GM12878 (cell line): ENCODE measurements around the gene ADAMTS7. TPM values are rescaled to one million over a fixed set of nuclear protein-coding genes. Genes with fewer than 3 reads are reported as not detected.
"Not testable (repeated sequence)": the region's sequence is repeated elsewhere in the genome, so short reads cannot be mapped to it uniquely, and the experiment has no call there.

Experiments used
- ATAC-seq: fragments of 200-7000 bp; cut with Tn5 transposase; 3 replicates; pipeline ENCODE4 v1.9.1; 2020; ENCODE audit warnings: mild to moderate bottlenecking, moderate library complexity
- BruUV-seq: library from RNA; stranded (reverse); fragments of 400-500 nt; replicated peaks from 2 replicates; lab custom pipeline; 2021; lab: Mats Ljungman, UMichigan
- CTCF ChIA-PET: fragments of 300-600 bp; sonication (Branson Sonifier 250); formaldehyde crosslinking; extraction: SDS; loops from one replicate; lab custom pipeline; 2021; ENCODE audit warnings: inconsistent platforms; lab: Yijun Ruan, JAX
- POLR2A ChIA-PET: fragments of 350-600 bp; formaldehyde crosslinking; extraction: SDS; loops from one replicate; lab custom pipeline; 2021; ENCODE audit warnings: inconsistent platforms; lab: Charles Lee
- RAD21 ChIA-PET: fragments of 300-600 bp; sonication (Branson Sonifier 250); formaldehyde crosslinking; loops from one replicate; lab custom pipeline; 2023; ENCODE audit warnings: antibody characterized with exemption; ENCODE audit not compliant: unreplicated experiment; lab: Charles Lee
- SMC1A ChIA-PET: fragments of 300-600 bp; sonication (Branson Sonifier 250); formaldehyde crosslinking; loops from one replicate; lab custom pipeline; 2023; ENCODE audit not compliant: unreplicated experiment, uncharacterized antibody; lab: Charles Lee
- DNase-seq: peaks from one replicate; pipeline ENCODE4 v3.0.0-alpha.2; 2011; ENCODE audit warnings: low read depth, low spot score
- FAIRE-seq: peaks from 3 replicates; lab custom pipeline; 2011; peaks lifted over from hg19 to GRCh38; lab: Jason Lieb, UNC
- H2AFZ ChIP-seq: 2 replicates; pipeline ENCODE4 v1.6.0; 2011; ENCODE audit warnings: low read depth, low read length, control low read depth; ENCODE audit not compliant: control insufficient read depth
- H3K27ac ChIP-seq: 2 replicates; pipeline ENCODE4 v1.5.1; 2011; ENCODE audit warnings: control low read depth; ENCODE audit not compliant: control insufficient read depth, insufficient read depth
- H3K27me3 ChIP-seq, 2 experiments: replicated peaks in 1 of 2; 2 replicates each; pipeline versions ENCODE4 v1.6.0 to v1.6.1; 2011; ENCODE audit warnings: low read length in 1 of 2; ENCODE audit not compliant: control insufficient read depth in 2 of 2, insufficient read depth in 2 of 2
- H3K36me3 ChIP-seq, 2 experiments: 2 replicates each; pipeline ENCODE4 v1.5.1; 2011; ENCODE audit warnings: low read length in 1 of 2; ENCODE audit not compliant: control insufficient read depth in 2 of 2, insufficient read depth in 2 of 2
- H3K4me1 ChIP-seq: 2 replicates; pipeline ENCODE4 v1.6.1; 2011; ENCODE audit warnings: mild to moderate bottlenecking, low read length, moderate library complexity, mixed read lengths; ENCODE audit not compliant: control insufficient read depth, insufficient read depth
- H3K4me2 ChIP-seq: 2 replicates; pipeline ENCODE4 v1.6.0; 2011; ENCODE audit warnings: control low read depth; ENCODE audit not compliant: control insufficient read depth, insufficient read depth
- H3K4me3 ChIP-seq: fragments of 200-600 bp; sonication (generic); 2 replicates; pipeline ENCODE4 v1.5.1; 2016
- H3K79me2 ChIP-seq: 2 replicates; pipeline ENCODE4 v1.6.0; 2011; ENCODE audit warnings: low read length; ENCODE audit not compliant: control insufficient read depth, insufficient read depth
- H3K9ac ChIP-seq: 2 replicates; pipeline ENCODE4 v1.8.0; 2011; ENCODE audit warnings: low read length, control low read depth, mixed read lengths; ENCODE audit not compliant: control insufficient read depth, insufficient read depth
- H3K9me3 ChIP-seq: replicated peaks from 3 replicates; pipeline ENCODE4 v1.5.1; 2011; ENCODE audit warnings: mild to moderate bottlenecking, low read length; ENCODE audit not compliant: control insufficient read depth, insufficient read depth
- H4K20me1 ChIP-seq: 2 replicates; pipeline ENCODE4 v1.6.0; 2011; ENCODE audit not compliant: control insufficient read depth, insufficient read depth
- CHD4 ChIP-seq: fragments of 200-600 bp; sonication (generic); IDR thresholded peaks from 2 replicates; pipeline ENCODE4 v1.6.1; 2016; ENCODE audit warnings: mild to moderate bottlenecking
- CREB1 ChIP-seq: IDR thresholded peaks from 2 replicates; pipeline ENCODE4 v1.6.1; 2012; ENCODE audit warnings: low read depth, mild to moderate bottlenecking, inconsistent platforms
- EED ChIP-seq: sonication (generic); IDR thresholded peaks from 2 replicates; pipeline ENCODE4 v1.6.1; 2016; ENCODE audit warnings: antibody characterized with exemption, low read depth
- EGR1 ChIP-seq, 2 experiments: IDR thresholded peaks; 1 replicate in 1 of 2; 2 replicates in 1 of 2; pipeline ENCODE4 v1.6.1; 2011 to 2012; ENCODE audit warnings: low read depth in 2 of 2, low read length in 2 of 2, borderline replicate concordance in 1 of 2, mild to moderate bottlenecking in 1 of 2, moderate library complexity in 1 of 2
- HDAC2 ChIP-seq: fragments of 200-600 bp; sonication (generic); IDR thresholded peaks from 2 replicates; pipeline ENCODE4 v1.6.1; 2017
- KDM1A ChIP-seq: fragments of 200-600 bp; sonication (generic); IDR thresholded peaks from 2 replicates; pipeline ENCODE4 v1.6.1; 2016; ENCODE audit warnings: borderline replicate concordance
- NFIC ChIP-seq: IDR thresholded peaks from 2 replicates; pipeline ENCODE4 v1.6.1; 2012; ENCODE audit warnings: low read depth, mild to moderate bottlenecking, inconsistent platforms, low read length, moderate library complexity
- NR2C1 ChIP-seq: fragments of 450-650 bp; IDR thresholded peaks from 2 replicates; pipeline ENCODE4 v1.6.1; 2017; ENCODE audit warnings: antibody characterized with exemption, mild to moderate bottlenecking, moderate library complexity
- NRF1 ChIP-seq: conservative IDR thresholded peaks from 2 replicates; pipeline ENCODE4 v1.6.1; 2011; ENCODE audit warnings: mild to moderate bottlenecking, low read depth, low read length, improper control_type of control experiment
- RCOR1 ChIP-seq: conservative IDR thresholded peaks from 2 replicates; pipeline ENCODE4 v1.6.1; 2012; ENCODE audit warnings: low read depth, low read length, improper control_type of control experiment
- RELA ChIP-seq: fragments of 450-650 bp; IDR thresholded peaks from 2 replicates; pipeline ENCODE4 v1.8.0; 2014; ENCODE audit warnings: borderline replicate concordance; ENCODE audit not compliant: partially characterized antibody
- SMAD1 ChIP-seq: fragments of 450-650 bp; IDR thresholded peaks from 2 replicates; pipeline ENCODE4 v1.6.1; 2018; ENCODE audit warnings: mild to moderate bottlenecking, low read depth; ENCODE audit not compliant: partially characterized antibody
- SMAD5 ChIP-seq: IDR thresholded peaks from 2 replicates; pipeline ENCODE4 v1.6.1; 2016; ENCODE audit warnings: antibody characterized with exemption, low read depth
- STAT1 ChIP-seq: fragments of 450-650 bp; conservative IDR thresholded peaks from 2 replicates; pipeline ENCODE4 v1.6.1; 2014; ENCODE audit warnings: antibody characterized with exemption, mild to moderate bottlenecking
- ZNF274 ChIP-seq: IDR thresholded peaks from one replicate; pipeline ENCODE4 v1.8.0; 2011; ENCODE audit not compliant: insufficient read length, insufficient read depth
- ZNF622 ChIP-seq: fragments of 450-650 bp; IDR thresholded peaks from 2 replicates; pipeline ENCODE4 v1.6.1; 2017; ENCODE audit warnings: mild to moderate bottlenecking, inconsistent platforms
- WGBS: methylation state at CpG from one replicate; pipeline ENCODE4 v1.1.6; 2016; ENCODE audit warnings: low lambda C conversion rate; ENCODE audit not compliant: insufficient replicate concordance, insufficient coverage; ENCODE audit errors: missing lambda C conversion rate; 5-methylcytosine and 5-hydroxymethylcytosine counted together
- in situ Hi-C: fragments of 300-500 bp; cut with MboI; formaldehyde crosslinking; loops from 9 replicates; pipeline ENCODE4 v1.14.3; 2018; ENCODE audit warnings: mixed read lengths
- intact Hi-C: fragments of 100-400 bp; cut with micrococcal nuclease; formaldehyde crosslinking; loops from one replicate; pipeline ENCODE4 v1.14.2; 2022; ENCODE audit not compliant: unreplicated experiment
- polyA plus RNA-seq, 11 experiments: library from polyadenylated mRNA; depleted of rRNA in 4 of 11; unstranded in 6 of 11; stranded (reverse) in 5 of 11; fragments of >200 nt; fragmentation: Nextera tagmentation in 4 of 11; fragmentation: Illumina TruSeq in 1 of 11; extraction: Ambion mirVana in 4 of 11; extraction: Trizol in 1 of 11; gene quantifications; 1 replicate in 1 of 11; 2 replicates in 10 of 11; pipeline versions ENCODE4 v1.2.1 to v1.2.3, GENCODE V29; 2011 to 2016; ENCODE audit warnings: inconsistent platforms in 2 of 11, missing spikeins in 2 of 11, low read depth in 1 of 11
- total RNA-seq, 4 experiments: library from RNA; depleted of rRNA in 3 of 4; stranded (reverse); fragments of >200 nt in 3 of 4; fragmentation: Illumina TruSeq in 1 of 4; extraction: Trizol in 1 of 4; gene quantifications; 2 replicates each; pipeline versions ENCODE4 v1.2.1 to v1.2.3, GENCODE V29; 2013 to 2021
- TF ChIP-seq, protein P1 (sequence below): IDR thresholded peaks from 2 replicates; pipeline ENCODE4 v1.6.1; 2012; ENCODE audit warnings: low read depth, low read length, improper control_type of control experiment

The ADAMTS7 gene
- total and polyA plus RNA-seq, 10 of the 15 experiments (the other 5 are each of a cell fraction or from before 2014, with no cell fraction given) = 0.03 to 0.28 (median 0.06) TPM; not detected in 6

DNA sequence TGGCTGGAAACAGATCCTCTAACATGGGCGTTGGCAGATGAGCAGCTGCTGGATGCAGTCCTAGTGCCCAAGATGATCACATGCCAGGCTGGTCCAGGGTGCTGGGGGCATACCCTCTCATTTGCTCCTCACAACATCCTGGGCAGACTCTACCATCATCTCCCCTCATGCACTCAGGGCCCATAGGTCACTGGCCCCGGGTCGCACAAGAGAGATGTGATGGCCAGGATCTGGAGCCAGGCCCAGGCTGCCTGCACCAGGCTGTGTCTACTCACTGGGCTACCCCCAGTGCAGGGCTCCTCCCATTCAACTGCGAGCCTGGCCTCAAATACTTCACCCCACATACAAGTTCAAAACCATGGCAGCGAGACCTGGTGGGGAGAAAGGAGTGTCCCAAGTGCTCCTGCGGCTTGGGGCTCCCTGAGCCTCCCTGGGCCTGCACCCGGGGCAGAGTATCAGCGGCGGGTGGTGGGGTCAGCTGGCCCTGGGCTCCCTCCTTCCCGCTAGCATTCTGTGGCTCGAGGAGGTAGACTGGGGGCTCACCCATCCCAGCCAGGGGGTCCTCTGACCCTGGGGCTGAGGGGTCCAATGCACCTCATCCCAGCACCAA, 32.0 kb downstream of the ADAMTS7 start:
- H3K4me2 ChIP-seq, DNase-seq, H3K9me3 ChIP-seq, RAD21 ChIA-PET, intact Hi-C loops, ATAC-seq, H3K79me2 ChIP-seq, H3K36me3 ChIP-seq, H3K4me3 ChIP-seq, POLR2A ChIA-PET, H3K27ac ChIP-seq, CTCF ChIA-PET, H4K20me1 ChIP-seq, H3K27me3 ChIP-seq, FAIRE-seq, H2AFZ ChIP-seq, BruUV-seq, H3K4me1 ChIP-seq, SMC1A ChIA-PET, H3K9ac ChIP-seq: not testable (repeated sequence)
- in situ Hi-C loops = loop anchor here (5.0 kb wide), 1 partner anchor 802 kb away; no protein-coding TSS in a partner anchor
- 61% methylated on average over 11 of the region's 11 CpGs for WGBS

DNA sequence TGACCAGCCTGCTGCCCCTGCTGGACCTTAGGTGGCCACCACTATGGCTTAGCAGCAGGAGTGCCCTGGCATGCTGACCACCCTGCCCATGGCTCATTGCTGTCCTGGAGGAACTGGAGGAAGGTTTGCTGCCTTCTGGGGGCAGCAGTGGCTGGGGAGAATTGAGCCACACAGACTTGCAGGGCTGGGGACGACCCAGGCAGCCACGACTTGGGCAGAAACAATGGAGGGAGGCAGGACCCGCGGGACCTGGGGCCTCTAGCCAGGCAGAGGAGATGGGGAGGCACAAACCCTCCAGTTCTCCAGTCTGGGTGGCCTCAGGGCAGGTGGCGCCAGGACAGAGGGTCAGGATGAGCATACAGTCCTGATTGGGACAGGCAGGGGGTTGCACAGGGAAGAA, 32.8 kb downstream of the ADAMTS7 start:
- Histone ChIP-seq H3K36me3 (no peaks in the 10 kb centered on the region), H3K27me3 (no peaks in the 10 kb centered on the region), H3K27ac (no peak overlapping the region), H3K4me2 (no peak overlapping the region), H3K9me3 (no peaks in the 10 kb centered on the region), H2AFZ (no peak overlapping the region), H3K4me1 (no peaks in the 10 kb centered on the region), H3K79me2 (no peaks in the 10 kb centered on the region), H4K20me1 (no peaks in the 10 kb centered on the region), H3K4me3 (no peak overlapping the region), H3K9ac (no peak overlapping the region)
- ChIA-PET SMC1A (no interaction called here), RAD21 (no interaction called here), POLR2A (no interaction called here), CTCF (no interaction called here)
- ATAC-seq = no peak
- DNase-seq = no peak
- BruUV-seq = no TSS peak
- no peak for FAIRE-seq
- intact Hi-C loops (no loop called here), in situ Hi-C loops (loop anchor here (5.0 kb wide), 1 partner anchor 801 kb away; no protein-coding TSS in a partner anchor)
- 2% methylated on average over 5 of the region's 5 CpGs for WGBS
- no peak for TF ChIP-seq CHD4
- TF ChIP-seq SMAD5 = no peak
- TF ChIP-seq EED = no peak
- TF ChIP-seq, protein P1, sequence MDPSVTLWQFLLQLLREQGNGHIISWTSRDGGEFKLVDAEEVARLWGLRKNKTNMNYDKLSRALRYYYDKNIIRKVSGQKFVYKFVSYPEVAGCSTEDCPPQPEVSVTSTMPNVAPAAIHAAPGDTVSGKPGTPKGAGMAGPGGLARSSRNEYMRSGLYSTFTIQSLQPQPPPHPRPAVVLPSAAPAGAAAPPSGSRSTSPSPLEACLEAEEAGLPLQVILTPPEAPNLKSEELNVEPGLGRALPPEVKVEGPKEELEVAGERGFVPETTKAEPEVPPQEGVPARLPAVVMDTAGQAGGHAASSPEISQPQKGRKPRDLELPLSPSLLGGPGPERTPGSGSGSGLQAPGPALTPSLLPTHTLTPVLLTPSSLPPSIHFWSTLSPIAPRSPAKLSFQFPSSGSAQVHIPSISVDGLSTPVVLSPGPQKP = no peak
- no peak for TF ChIP-seq NRF1
- TF ChIP-seq CREB1 = no peak
- no peak for TF ChIP-seq NR2C1
- no peak for TF ChIP-seq STAT1
- no peak for TF ChIP-seq KDM1A
- TF ChIP-seq SMAD1 = no peak
- no peak for TF ChIP-seq ZNF622
- TF ChIP-seq ZNF274 = no peak
- TF ChIP-seq RCOR1 = no peak
- TF ChIP-seq RELA = no peak
- TF ChIP-seq NFIC = no peak
- TF ChIP-seq HDAC2 = no peak
- TF ChIP-seq EGR1 (IDR thresholded peaks at IDR 0.05; ENCODE audit: borderline replicate concordance in 1 of 2, low read depth in 2 of 2, low read length in 2 of 2) = no peak
